T-cell (primary cell): Measurements from ENCODE around the gene TRIM31. TPM values are rescaled to one million over a fixed set of nuclear protein-coding genes. Genes with fewer than 3 reads are reported as not detected.

ENCODE experiments used
- ATAC-seq, 4 experiments: fragments of 200-7000 bp in 3 of 4; fragments of 150-1000 bp in 1 of 4; cut with Tn5 transposase; replicated peaks in 1 of 4; 1 replicate in 3 of 4; 2 replicates in 1 of 4; pipeline ENCODE4 v1.10.0; 2021; ENCODE audit warnings: moderate library complexity in 3 of 4, mild to moderate bottlenecking in 2 of 4, moderate number of reproducible peaks in 1 of 4
- CTCF ChIA-PET, 2 donors: fragments of 300-600 bp; sonication (Branson Sonifier 250); formaldehyde crosslinking; loops; one replicate each; lab custom pipeline; 2022; ENCODE audit warnings: antibody characterized with exemption in 2 of 2; lab: Charles Lee
- POLR2A ChIA-PET, 2 donors: fragments of 300-600 bp; sonication (Branson Sonifier 250); formaldehyde crosslinking; loops; one replicate each; lab custom pipeline; 2022; ENCODE audit warnings: antibody characterized with exemption in 2 of 2; lab: Charles Lee
- DNase-seq, 35 experiments: peaks; one replicate each; pipeline versions ENCODE4 v3.0.0 to v3.0.0-alpha.2; 2013 to 2023
- H3K27ac ChIP-seq: one replicate; pipeline ENCODE4 v1.5.1; 2013; ENCODE audit warnings: low read length
- H3K27me3 ChIP-seq, 2 experiments: replicated peaks in 1 of 2; 1 replicate in 1 of 2; 2 replicates in 1 of 2; pipeline versions ENCODE4 v1.6.1 to v1.7.0; 2013; ENCODE audit warnings: low read length in 1 of 2, mixed read lengths in 1 of 2; ENCODE audit not compliant: control insufficient read depth in 2 of 2, insufficient read depth in 2 of 2; ENCODE audit errors: extremely low read depth in 1 of 2
- H3K36me3 ChIP-seq, 2 donors: 1 replicate in 1 of 2; 2 replicates in 1 of 2; pipeline versions ENCODE4 v1.6.1 to v1.7.0; 2013; ENCODE audit warnings: low read length in 1 of 2; ENCODE audit not compliant: control insufficient read depth in 2 of 2, insufficient read depth in 1 of 2; ENCODE audit errors: extremely low read depth in 1 of 2
- H3K4me1 ChIP-seq, 2 experiments: 1 replicate in 1 of 2; 2 replicates in 1 of 2; pipeline versions ENCODE4 v1.6.1 to v1.7.0; 2013; ENCODE audit warnings: low read length in 2 of 2, mixed read lengths in 1 of 2; ENCODE audit not compliant: insufficient read depth in 2 of 2, control insufficient read depth in 1 of 2; ENCODE audit errors: extremely low read depth in 1 of 2
- H3K4me3 ChIP-seq, 2 donors: 1 replicate in 1 of 2; 2 replicates in 1 of 2; pipeline versions ENCODE4 v1.5.1 to v1.7.0; 2013; ENCODE audit warnings: mild to moderate bottlenecking in 2 of 2, low read length in 1 of 2, moderate library complexity in 1 of 2; ENCODE audit not compliant: control insufficient read depth in 1 of 2; ENCODE audit errors: extremely low read depth in 1 of 2
- H3K9me3 ChIP-seq: 2 replicates; pipeline ENCODE4 v1.7.0; 2013
- H3K27ac Mint-ChIP-seq, 2 donors: one replicate each; pipeline ENCODE4 v1.8.0; 2020 to 2021; ENCODE audit warnings: mild to moderate bottlenecking in 2 of 2, mixed read lengths in 2 of 2
- H3K27me3 Mint-ChIP-seq, 2 donors: one replicate each; pipeline ENCODE4 v1.8.0; 2021 to 2022; ENCODE audit warnings: mixed read lengths in 2 of 2
- H3K36me3 Mint-ChIP-seq: one replicate; pipeline ENCODE4 v1.8.0; 2021; ENCODE audit warnings: mixed read lengths
- H3K4me1 Mint-ChIP-seq, 3 donors: one replicate each; pipeline ENCODE4 v1.8.0; 2020 to 2022; ENCODE audit warnings: mixed read lengths in 3 of 3, mild to moderate bottlenecking in 1 of 3
- H3K4me3 Mint-ChIP-seq, 3 donors: one replicate each; pipeline ENCODE4 v1.8.0; 2020 to 2022; ENCODE audit warnings: mild to moderate bottlenecking in 3 of 3, mixed read lengths in 3 of 3, moderate library complexity in 3 of 3
- H3K9me3 Mint-ChIP-seq, 3 donors: one replicate each; pipeline ENCODE4 v1.8.0; 2020 to 2022; ENCODE audit warnings: mixed read lengths in 3 of 3
- WGBS: methylation state at CpG from one replicate; pipeline ENCODE4 v1.1.5; 2013; ENCODE audit warnings: missing lambda C conversion rate; ENCODE audit not compliant: insufficient coverage; 5-methylcytosine and 5-hydroxymethylcytosine counted together
- total RNA-seq, 35 experiments: library from RNA in 6 of 35; stranded (reverse) in 6 of 35; fragments of 120-200 nt in 1 of 35; gene quantifications; one replicate each; pipeline versions ENCODE4 v1.2.1 to v1.2.4 and lab custom pipeline; 2013 to 2026

Gene TRIM31
- total RNA-seq, 5 donors from 2014 or later (not counting 1 experiment from before 2014, with no cell fraction given): 0.44 TPM; not detected in 4

GRCh38 chr6:30149234-30149633 lies 36.3 kb upstream of the TRIM31 start:
- H3K27me3 Mint-ChIP-seq: peaks cover 31 to 43% of the 10 kb centered on the region in 2 donors
- no peaks in the 10 kb centered on the region for H3K9me3 Mint-ChIP-seq
- Histone ChIP-seq H3K4me3 (no peak overlapping the region), H3K27me3 (peaks cover 0 to 23% of the 10 kb centered on the region in 2 experiments), H3K9me3 (no peaks in the 10 kb centered on the region), H3K36me3 (no peaks in the 10 kb centered on the region), H3K4me1 (no peaks in the 10 kb centered on the region), H3K27ac (no peak overlapping the region)
- POLR2A ChIA-PET: no interaction called here
- no peaks in the 10 kb centered on the region for H3K36me3 Mint-ChIP-seq
- H3K27ac Mint-ChIP-seq: no peak overlapping the region
- H3K4me1 Mint-ChIP-seq: peaks cover 0 to 4% (median 4%) of the 10 kb centered on the region in 3 donors
- no CpG with 5 or more reads among the region's 3 CpGs for WGBS
- H3K4me3 Mint-ChIP-seq: no peak overlapping the region
- DNase-seq (no peak), ATAC-seq (no peak)
- CTCF ChIA-PET: no interaction called here

- Mint-ChIP-seq H3K27ac (no peak overlapping the region), H3K4me3 (no peak overlapping the region), H3K4me1 (peaks cover 0 to 4% (median 4%) of the 10 kb centered on the region in 3 donors), H3K9me3 (no peaks in the 10 kb centered on the region), H3K36me3 (no peaks in the 10 kb centered on the region), H3K27me3 (peaks cover 30 to 43% of the 10 kb centered on the region in 2 donors)
- H3K27ac ChIP-seq: no peak overlapping the region
- no peak for ATAC-seq
- CTCF ChIA-PET: interaction anchor here in 1 of 2 donors (0.7 kb wide), 1 partner anchor 43 kb away, joined by 3 read pairs; no protein-coding TSS in a partner anchor
- 43% methylated on average over 2 of the region's 3 CpGs for WGBS
- H3K9me3 ChIP-seq: no peaks in the 10 kb centered on the region
- H3K36me3 ChIP-seq: no peaks in the 10 kb centered on the region
- POLR2A ChIA-PET: interaction anchor here in 1 of 2 donors (0.5 kb wide), 1 partner anchor 95 kb away, joined by 5 read pairs; no protein-coding TSS in a partner anchor
- peaks cover 0 to 11% of the 10 kb centered on the region in 2 experiments for H3K27me3 ChIP-seq
- DNase-seq: no peak
- H3K4me1 ChIP-seq: no peaks in the 10 kb centered on the region
- H3K4me3 ChIP-seq: no peak overlapping the region
These were observed 34.2 kb upstream of the TRIM31 start for GRCh38 chr6:30147096-30147495.

GRCh38 chr6:30145818-30146217 lies 32.9 kb upstream of the TRIM31 start:
- Mint-ChIP-seq H3K27me3 (peaks cover 40 to 47% of the 10 kb centered on the region in 2 donors), H3K4me1 (no peaks in the 10 kb centered on the region), H3K4me3 (no peak overlapping the region), H3K9me3 (no peaks in the 10 kb centered on the region), H3K36me3 (no peaks in the 10 kb centered on the region), H3K27ac (no peak overlapping the region)
- WGBS: 77% methylated on average over 7 of the region's 7 CpGs
- no peak for DNase-seq
- CTCF ChIA-PET: no interaction called here
- Histone ChIP-seq H3K9me3 (no peaks in the 10 kb centered on the region), H3K36me3 (no peaks in the 10 kb centered on the region), H3K27ac (no peak overlapping the region), H3K4me3 (no peak overlapping the region), H3K27me3 (peaks cover 0 to 15% of the 10 kb centered on the region in 2 experiments), H3K4me1 (no peaks in the 10 kb centered on the region)
- POLR2A ChIA-PET: no interaction called here
- no peak for ATAC-seq

GRCh38 chr6:30144811-30145210 lies 31.9 kb upstream of the TRIM31 start:
- Mint-ChIP-seq H3K4me3 (no peak overlapping the region), H3K4me1 (no peaks in the 10 kb centered on the region), H3K27me3 (peaks cover 41 to 44% of the 10 kb centered on the region in 2 donors), H3K36me3 (no peaks in the 10 kb centered on the region), H3K9me3 (no peaks in the 10 kb centered on the region), H3K27ac (no peak overlapping the region)
- ATAC-seq (no peak), DNase-seq (no peak)
- ChIA-PET CTCF (interaction anchor here in 1 of 2 donors (0.7 kb wide), 1 partner anchor 21 kb away, joined by 3 read pairs; no protein-coding TSS in a partner anchor), POLR2A (no interaction called here)
- Histone ChIP-seq H3K36me3 (no peaks in the 10 kb centered on the region), H3K27ac (no peak overlapping the region), H3K27me3 (peaks cover 0 to 16% of the 10 kb centered on the region in 2 experiments), H3K9me3 (no peaks in the 10 kb centered on the region), H3K4me1 (no peaks in the 10 kb centered on the region), H3K4me3 (no peak overlapping the region)
- 83% methylated on average over 6 of the region's 6 CpGs for WGBS

GRCh38 chr6:30143780-30144179 lies 30.9 kb upstream of the TRIM31 start:
- H3K27me3 ChIP-seq: peaks cover 0 to 16% of the 10 kb centered on the region in 2 experiments
- Mint-ChIP-seq H3K27me3 (peaks cover 44 to 45% of the 10 kb centered on the region in 2 donors), H3K4me1 (no peaks in the 10 kb centered on the region), H3K36me3 (no peaks in the 10 kb centered on the region), H3K4me3 (no peak overlapping the region), H3K27ac (no peak overlapping the region), H3K9me3 (no peaks in the 10 kb centered on the region)
- 81% methylated on average over 2 of the region's 2 CpGs for WGBS
- ATAC-seq (no peak), DNase-seq (no peak)
- H3K36me3 ChIP-seq: no peaks in the 10 kb centered on the region
- H3K4me1 ChIP-seq: no peaks in the 10 kb centered on the region
- H3K9me3 ChIP-seq: no peaks in the 10 kb centered on the region
- no peak overlapping the region for H3K4me3 ChIP-seq
- ChIA-PET CTCF (no interaction called here), POLR2A (no interaction called here)
- H3K27ac ChIP-seq: no peak overlapping the region

- Mint-ChIP-seq H3K9me3 (no peaks in the 10 kb centered on the region), H3K27me3 (peaks cover 42 to 45% of the 10 kb centered on the region in 2 donors), H3K36me3 (no peaks in the 10 kb centered on the region), H3K4me1 (no peaks in the 10 kb centered on the region), H3K27ac (no peak overlapping the region), H3K4me3 (no peak overlapping the region)
- Histone ChIP-seq H3K36me3 (no peaks in the 10 kb centered on the region), H3K9me3 (no peaks in the 10 kb centered on the region), H3K27me3 (peaks cover 0 to 12% of the 10 kb centered on the region in 2 experiments), H3K27ac (no peak overlapping the region), H3K4me3 (no peak overlapping the region), H3K4me1 (no peaks in the 10 kb centered on the region)
- POLR2A ChIA-PET: interaction anchor here in 1 of 2 donors (0.6 kb wide), 1 partner anchor 180 kb away, joined by 3 read pairs; no protein-coding TSS in a partner anchor
- DNase-seq (no peak), ATAC-seq (no peak)
- CTCF ChIA-PET: interaction anchor here in 1 of 2 donors (0.6 to 0.7 kb wide), 2 partner anchors 46 to 366 kb away, joined by 3 to 4 read pairs; no protein-coding TSS in a partner anchor
- WGBS: no CpG with 5 or more reads among the region's 3 CpGs
These were observed 29.8 kb upstream of the TRIM31 start for GRCh38 chr6:30142665-30143064.
